T-cell (primary cell): ENCODE measurements around the gene BACH1. TPM values are rescaled to one million over a fixed set of nuclear protein-coding genes. Genes with fewer than 3 reads are reported as not detected.
A peak's percentile ranks its signal among the peaks of the same experiment; 100 is the strongest.

Experiments
- ATAC-seq, 4 experiments: fragments of 200-7000 bp in 3 of 4; fragments of 150-1000 bp in 1 of 4; cut with Tn5 transposase; replicated peaks in 1 of 4; 1 replicate in 3 of 4; 2 replicates in 1 of 4; pipeline ENCODE4 v1.10.0; 2021; ENCODE audit warnings: moderate library complexity in 3 of 4, mild to moderate bottlenecking in 2 of 4, moderate number of reproducible peaks in 1 of 4
- CTCF ChIA-PET, 2 donors: fragments of 300-600 bp; sonication (Branson Sonifier 250); formaldehyde crosslinking; loops; one replicate each; lab custom pipeline; 2022; ENCODE audit warnings: antibody characterized with exemption in 2 of 2; lab: Charles Lee
- POLR2A ChIA-PET, 2 donors: fragments of 300-600 bp; sonication (Branson Sonifier 250); formaldehyde crosslinking; loops; one replicate each; lab custom pipeline; 2022; ENCODE audit warnings: antibody characterized with exemption in 2 of 2; lab: Charles Lee
- DNase-seq, 35 experiments: peaks; one replicate each; pipeline versions ENCODE4 v3.0.0 to v3.0.0-alpha.2; 2013 to 2023
- H3K27ac ChIP-seq: one replicate; pipeline ENCODE4 v1.5.1; 2013; ENCODE audit warnings: low read length
- H3K27me3 ChIP-seq, 2 experiments: replicated peaks in 1 of 2; 1 replicate in 1 of 2; 2 replicates in 1 of 2; pipeline versions ENCODE4 v1.6.1 to v1.7.0; 2013; ENCODE audit warnings: low read length in 1 of 2, mixed read lengths in 1 of 2; ENCODE audit not compliant: control insufficient read depth in 2 of 2, insufficient read depth in 2 of 2; ENCODE audit errors: extremely low read depth in 1 of 2
- H3K36me3 ChIP-seq, 2 donors: 1 replicate in 1 of 2; 2 replicates in 1 of 2; pipeline versions ENCODE4 v1.6.1 to v1.7.0; 2013; ENCODE audit warnings: low read length in 1 of 2; ENCODE audit not compliant: control insufficient read depth in 2 of 2, insufficient read depth in 1 of 2; ENCODE audit errors: extremely low read depth in 1 of 2
- H3K4me1 ChIP-seq, 2 experiments: 1 replicate in 1 of 2; 2 replicates in 1 of 2; pipeline versions ENCODE4 v1.6.1 to v1.7.0; 2013; ENCODE audit warnings: low read length in 2 of 2, mixed read lengths in 1 of 2; ENCODE audit not compliant: insufficient read depth in 2 of 2, control insufficient read depth in 1 of 2; ENCODE audit errors: extremely low read depth in 1 of 2
- H3K4me3 ChIP-seq, 2 donors: 1 replicate in 1 of 2; 2 replicates in 1 of 2; pipeline versions ENCODE4 v1.5.1 to v1.7.0; 2013; ENCODE audit warnings: mild to moderate bottlenecking in 2 of 2, low read length in 1 of 2, moderate library complexity in 1 of 2; ENCODE audit not compliant: control insufficient read depth in 1 of 2; ENCODE audit errors: extremely low read depth in 1 of 2
- H3K9me3 ChIP-seq: 2 replicates; pipeline ENCODE4 v1.7.0; 2013
- H3K27ac Mint-ChIP-seq, 2 donors: one replicate each; pipeline ENCODE4 v1.8.0; 2020 to 2021; ENCODE audit warnings: mild to moderate bottlenecking in 2 of 2, mixed read lengths in 2 of 2
- H3K27me3 Mint-ChIP-seq, 2 donors: one replicate each; pipeline ENCODE4 v1.8.0; 2021 to 2022; ENCODE audit warnings: mixed read lengths in 2 of 2
- H3K36me3 Mint-ChIP-seq: one replicate; pipeline ENCODE4 v1.8.0; 2021; ENCODE audit warnings: mixed read lengths
- H3K4me1 Mint-ChIP-seq, 3 donors: one replicate each; pipeline ENCODE4 v1.8.0; 2020 to 2022; ENCODE audit warnings: mixed read lengths in 3 of 3, mild to moderate bottlenecking in 1 of 3
- H3K4me3 Mint-ChIP-seq, 3 donors: one replicate each; pipeline ENCODE4 v1.8.0; 2020 to 2022; ENCODE audit warnings: mild to moderate bottlenecking in 3 of 3, mixed read lengths in 3 of 3, moderate library complexity in 3 of 3
- H3K9me3 Mint-ChIP-seq, 3 donors: one replicate each; pipeline ENCODE4 v1.8.0; 2020 to 2022; ENCODE audit warnings: mixed read lengths in 3 of 3
- WGBS: methylation state at CpG from one replicate; pipeline ENCODE4 v1.1.5; 2013; ENCODE audit warnings: missing lambda C conversion rate; ENCODE audit not compliant: insufficient coverage; 5-methylcytosine and 5-hydroxymethylcytosine counted together
- total RNA-seq, 35 experiments: library from RNA in 6 of 35; stranded (reverse) in 6 of 35; fragments of 120-200 nt in 1 of 35; gene quantifications; one replicate each; pipeline versions ENCODE4 v1.2.1 to v1.2.4 and lab custom pipeline; 2013 to 2026

The BACH1 gene
- total RNA-seq, 5 donors from 2014 or later (not counting 1 experiment from before 2014, with no cell fraction given), result 42.9 to 54.8 (median 52.8) TPM

GRCh38 chr21:29342363-29342957 is 43.7 kb downstream of the BACH1 start:
- POLR2A ChIA-PET, result no interaction called here

GRCh38 chr21:29343519-29343918 is 44.8 kb downstream of the BACH1 start:
- CTCF ChIA-PET, result interaction anchor here in 1 of 2 donors (0.5 kb wide), 1 partner anchor 134 kb away, joined by 4 read pairs; no protein-coding TSS in a partner anchor
- no peaks in the 10 kb centered on the region for H3K9me3 Mint-ChIP-seq
- POLR2A ChIA-PET, result no interaction called here

More at GRCh38 chr21:29342363-29342957, 43.7 kb downstream of the BACH1 start:
- H3K27ac Mint-ChIP-seq, result no peak overlapping the region
- no peaks in the 10 kb centered on the region for H3K9me3 ChIP-seq
- 54% methylated on average over 8 of the region's 9 CpGs for WGBS
- ATAC-seq (no peak), DNase-seq (no peak)
- peaks cover 0 to 6% of the 10 kb centered on the region in 2 donors for H3K36me3 ChIP-seq
- H3K9me3 Mint-ChIP-seq, result no peaks in the 10 kb centered on the region
- H3K27me3 Mint-ChIP-seq, result no peaks in the 10 kb centered on the region
- peak overlapping the region in 1 of 3 donors; percentile 24 for H3K4me3 Mint-ChIP-seq
- H3K36me3 Mint-ChIP-seq, result peaks cover 16% of the 10 kb centered on the region
- H3K4me3 ChIP-seq, result no peak overlapping the region
- H3K4me1 Mint-ChIP-seq, result peaks cover 11 to 20% (median 18%) of the 10 kb centered on the region in 3 donors
- no peak overlapping the region for H3K27ac ChIP-seq
- H3K4me1 ChIP-seq, result no peaks in the 10 kb centered on the region
- CTCF ChIA-PET, result interaction anchor here (0.5 to 0.7 kb wide), 4 partner anchors 25 to 134 kb away, joined by 3 to 4 read pairs (median 4); no protein-coding TSS in a partner anchor
- no peaks in the 10 kb centered on the region for H3K27me3 ChIP-seq

GRCh38 chr21:29346281-29346680 is 47.6 kb downstream of the BACH1 start:
- no peaks in the 10 kb centered on the region for H3K27me3 ChIP-seq
- no peaks in the 10 kb centered on the region for H3K9me3 ChIP-seq
- H3K4me3 ChIP-seq, result no peak overlapping the region
- peaks cover 0 to 6% of the 10 kb centered on the region in 2 donors for H3K36me3 ChIP-seq
- ATAC-seq (no peak), DNase-seq (no peak)
- Mint-ChIP-seq H3K36me3 (peaks cover 16% of the 10 kb centered on the region), H3K4me1 (peaks cover 17 to 29% (median 25%) of the 10 kb centered on the region in 3 donors), H3K4me3 (no peak overlapping the region), H3K9me3 (no peaks in the 10 kb centered on the region), H3K27ac (peak overlapping the region in 1 of 2 donors; percentile 23), H3K27me3 (no peaks in the 10 kb centered on the region)
- POLR2A ChIA-PET, result interaction anchor here in 1 of 2 donors (1.0 to 1.1 kb wide), 2 partner anchors 47 to 241 kb away, joined by 3 to 4 read pairs; no protein-coding TSS in a partner anchor
- no peak overlapping the region for H3K27ac ChIP-seq
- no peaks in the 10 kb centered on the region for H3K4me1 ChIP-seq
- CTCF ChIA-PET, result no interaction called here
- WGBS, result no CpG with 5 or more reads among the region's 3 CpGs

More at GRCh38 chr21:29343519-29343918, 44.8 kb downstream of the BACH1 start:
- H3K27me3 ChIP-seq, result no peaks in the 10 kb centered on the region
- no peak for ATAC-seq
- Mint-ChIP-seq H3K27ac (no peak overlapping the region), H3K4me3 (no peak overlapping the region), H3K27me3 (no peaks in the 10 kb centered on the region), H3K4me1 (peaks cover 16 to 30% (median 29%) of the 10 kb centered on the region in 3 donors), H3K36me3 (peaks cover 16% of the 10 kb centered on the region)
- H3K9me3 ChIP-seq, result no peaks in the 10 kb centered on the region
- DNase-seq, result no peak
- H3K4me3 ChIP-seq, result no peak overlapping the region
- no peaks in the 10 kb centered on the region for H3K4me1 ChIP-seq
- peaks cover 0 to 6% of the 10 kb centered on the region in 2 donors for H3K36me3 ChIP-seq
- 67% methylated on average over 1 of the region's 4 CpGs for WGBS
- no peak overlapping the region for H3K27ac ChIP-seq

GRCh38 chr21:29346771-29347170 is 48.0 kb downstream of the BACH1 start:
- H3K27me3 ChIP-seq, result no peaks in the 10 kb centered on the region
- WGBS, result 92% methylated on average over 2 of the region's 4 CpGs
- H3K4me1 Mint-ChIP-seq, result peaks cover 17 to 28% (median 23%) of the 10 kb centered on the region in 3 donors
- POLR2A ChIA-PET, result interaction anchor here in 1 of 2 donors (1.0 to 1.1 kb wide), 2 partner anchors 47 to 241 kb away, joined by 3 to 4 read pairs; no protein-coding TSS in a partner anchor
- H3K27ac ChIP-seq, result no peak overlapping the region
- no peaks in the 10 kb centered on the region for H3K9me3 Mint-ChIP-seq
- peaks cover 0 to 8% of the 10 kb centered on the region in 2 donors for H3K36me3 ChIP-seq
- H3K9me3 ChIP-seq, result no peaks in the 10 kb centered on the region
- no peak overlapping the region for H3K4me3 Mint-ChIP-seq
- ATAC-seq, result no peak
- H3K4me1 ChIP-seq, result no peaks in the 10 kb centered on the region
- CTCF ChIA-PET, result no interaction called here
- H3K4me3 ChIP-seq, result no peak overlapping the region
- H3K36me3 Mint-ChIP-seq, result peaks cover 20% of the 10 kb centered on the region
- H3K27me3 Mint-ChIP-seq, result no peaks in the 10 kb centered on the region
- DNase-seq, result no peak
- H3K27ac Mint-ChIP-seq, result peak overlapping the region in 1 of 2 donors; percentile 18

GRCh38 chr21:29347274-29347681 is 48.6 kb downstream of the BACH1 start:
- DNase-seq (no peak), ATAC-seq (no peak)
- H3K27me3 Mint-ChIP-seq, result no peaks in the 10 kb centered on the region
- 100% methylated on average over 1 of the region's 4 CpGs for WGBS
- H3K4me3 Mint-ChIP-seq, result no peak overlapping the region
- ChIA-PET POLR2A (no interaction called here), CTCF (no interaction called here)
- H3K4me3 ChIP-seq, result no peak overlapping the region
- no peaks in the 10 kb centered on the region for H3K9me3 ChIP-seq
- H3K27ac Mint-ChIP-seq, result peak overlapping the region; percentile 0 to 21
- H3K9me3 Mint-ChIP-seq, result no peaks in the 10 kb centered on the region
- no peaks in the 10 kb centered on the region for H3K27me3 ChIP-seq
- H3K36me3 Mint-ChIP-seq, result peaks cover 18% of the 10 kb centered on the region
- H3K4me1 Mint-ChIP-seq, result peaks cover 17 to 23% (median 18%) of the 10 kb centered on the region in 3 donors
- H3K36me3 ChIP-seq, result peaks cover 0 to 8% of the 10 kb centered on the region in 2 donors
- no peaks in the 10 kb centered on the region for H3K4me1 ChIP-seq
- no peak overlapping the region for H3K27ac ChIP-seq

GRCh38 chr21:29349702-29350101 is 51.0 kb downstream of the BACH1 start:
- Mint-ChIP-seq H3K27me3 (no peaks in the 10 kb centered on the region), H3K36me3 (peaks cover 30% of the 10 kb centered on the region), H3K4me1 (peaks cover 11 to 16% (median 11%) of the 10 kb centered on the region in 3 donors), H3K4me3 (no peak overlapping the region), H3K9me3 (peaks cover 10 to 13% (median 11%) of the 10 kb centered on the region in 3 donors), H3K27ac (no peak overlapping the region)
- CTCF ChIA-PET, result interaction anchor here in 1 of 2 donors (0.6 kb wide), 1 partner anchor 348 kb away, joined by 4 read pairs; no protein-coding TSS in a partner anchor
- H3K27ac ChIP-seq, result no peak overlapping the region
- no peak overlapping the region for H3K4me3 ChIP-seq
- no peaks in the 10 kb centered on the region for H3K4me1 ChIP-seq
- ATAC-seq (no peak), DNase-seq (no peak)
- peaks cover 0 to 2% of the 10 kb centered on the region in 2 donors for H3K36me3 ChIP-seq
- H3K27me3 ChIP-seq, result no peaks in the 10 kb centered on the region
- H3K9me3 ChIP-seq, result no peaks in the 10 kb centered on the region
- POLR2A ChIA-PET, result interaction anchor here in 1 of 2 donors (0.7 kb wide), 1 partner anchor 169 kb away, joined by 4 read pairs; no protein-coding TSS in a partner anchor
- WGBS, result 88% methylated on average over 4 of the region's 4 CpGs
